HG03442 (cell line): ENCODE results near the gene ZNF282.

ENCODE experiments used
- ATAC-seq: cut with Tn5 transposase; IDR thresholded peaks from one replicate; pipeline ENCODE4 v1.9.1; 2021; ENCODE audit warnings: mild to moderate bottlenecking, moderate library complexity; ENCODE audit not compliant: unreplicated experiment

ZNF282 gene

DNA sequence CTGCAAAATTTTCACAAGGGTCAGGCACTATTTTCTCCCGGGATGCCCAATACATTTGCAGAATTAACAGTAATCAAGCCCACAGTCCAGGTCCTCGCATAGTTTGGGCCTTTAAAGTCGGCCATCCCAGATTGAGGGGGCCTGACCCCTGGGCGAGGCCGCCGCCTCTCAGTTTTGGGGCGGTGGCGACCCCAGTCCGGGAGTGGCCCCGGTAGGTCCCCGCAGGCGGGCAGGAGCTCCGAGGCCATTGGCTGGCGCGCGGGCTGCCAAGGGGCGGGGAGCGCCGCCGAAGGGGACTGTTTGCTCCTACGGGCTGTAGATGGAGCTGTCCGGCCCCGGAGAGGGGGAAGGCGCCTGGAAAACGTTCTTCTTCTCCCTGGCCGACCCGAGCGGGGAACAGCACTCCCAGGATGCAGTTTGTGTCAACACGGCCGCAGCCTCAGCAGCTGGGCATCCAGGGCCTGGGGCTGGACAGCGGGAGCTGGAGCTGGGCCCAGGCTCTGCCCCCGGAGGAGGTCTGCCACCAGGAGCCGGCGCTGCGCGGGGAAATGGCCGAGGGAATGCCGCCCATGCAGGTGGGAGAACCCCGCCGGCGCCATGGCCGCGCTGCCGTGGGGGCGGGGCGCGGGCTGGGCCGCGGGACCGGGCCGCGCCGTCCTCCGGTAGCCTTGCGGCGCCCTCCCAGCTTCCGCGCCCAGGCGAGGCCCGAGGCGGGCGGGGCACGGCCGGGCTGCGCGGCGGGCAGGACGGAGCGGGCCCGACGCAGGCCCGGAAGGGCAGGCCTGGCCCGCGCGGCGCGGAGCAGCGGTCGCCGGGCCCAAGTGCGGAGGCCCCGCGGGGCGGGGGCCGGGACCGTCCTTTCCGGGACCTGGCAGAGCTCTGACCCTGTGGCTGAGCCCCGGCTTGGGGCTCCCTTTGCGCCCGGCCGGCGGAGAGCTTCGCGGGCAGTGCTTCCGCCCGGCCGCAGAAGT is at the start of gene ZNF282:
ZNF282 (plus strand) TSS at position 367 of the 971 bp plus-strand sequence; CDS start at position 411, 44 bp downstream.
- ATAC-seq = peak; percentile 86

DNA sequence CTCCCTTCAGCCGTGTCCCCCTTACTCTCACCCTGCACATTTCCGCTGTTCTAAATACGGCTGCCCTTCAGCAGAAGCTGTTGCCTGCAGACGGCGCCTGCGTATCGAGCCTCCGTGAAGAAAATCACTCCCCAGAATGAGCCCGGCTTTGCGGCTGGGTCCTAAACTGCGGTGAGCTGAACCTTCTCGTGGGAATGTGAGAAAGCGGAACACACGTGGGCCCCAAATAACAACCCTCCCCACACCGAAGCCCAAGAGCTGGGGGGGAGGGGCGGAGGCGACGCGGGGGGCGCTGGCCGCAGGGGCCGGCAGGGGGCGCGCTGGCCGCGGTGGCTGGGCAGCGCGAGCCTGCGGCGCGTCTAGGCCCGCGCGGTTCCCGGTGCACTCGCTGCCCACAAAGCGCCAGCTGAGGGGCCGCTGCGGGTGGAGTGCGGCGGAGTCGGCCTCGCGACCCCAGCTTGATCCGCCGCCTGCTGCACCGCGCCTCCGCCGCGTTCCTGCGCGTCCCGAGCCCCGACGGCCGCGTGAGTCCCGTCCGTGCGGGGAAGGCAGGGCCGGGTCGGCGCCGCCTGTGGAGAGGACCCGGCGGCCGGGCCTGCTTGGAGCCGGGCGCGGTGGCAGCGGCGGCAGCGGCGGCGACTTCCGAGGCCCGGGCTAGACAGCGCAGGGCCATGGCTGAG is 48.1 kb upstream of the ZNF282 start, which contains the start of gene ZNF398:
ZNF398 (plus strand) TSS at position 382 of the 680 bp plus-strand sequence; CDS start at position 672, 290 bp downstream.
- peak; percentile 71 for ATAC-seq

DNA sequence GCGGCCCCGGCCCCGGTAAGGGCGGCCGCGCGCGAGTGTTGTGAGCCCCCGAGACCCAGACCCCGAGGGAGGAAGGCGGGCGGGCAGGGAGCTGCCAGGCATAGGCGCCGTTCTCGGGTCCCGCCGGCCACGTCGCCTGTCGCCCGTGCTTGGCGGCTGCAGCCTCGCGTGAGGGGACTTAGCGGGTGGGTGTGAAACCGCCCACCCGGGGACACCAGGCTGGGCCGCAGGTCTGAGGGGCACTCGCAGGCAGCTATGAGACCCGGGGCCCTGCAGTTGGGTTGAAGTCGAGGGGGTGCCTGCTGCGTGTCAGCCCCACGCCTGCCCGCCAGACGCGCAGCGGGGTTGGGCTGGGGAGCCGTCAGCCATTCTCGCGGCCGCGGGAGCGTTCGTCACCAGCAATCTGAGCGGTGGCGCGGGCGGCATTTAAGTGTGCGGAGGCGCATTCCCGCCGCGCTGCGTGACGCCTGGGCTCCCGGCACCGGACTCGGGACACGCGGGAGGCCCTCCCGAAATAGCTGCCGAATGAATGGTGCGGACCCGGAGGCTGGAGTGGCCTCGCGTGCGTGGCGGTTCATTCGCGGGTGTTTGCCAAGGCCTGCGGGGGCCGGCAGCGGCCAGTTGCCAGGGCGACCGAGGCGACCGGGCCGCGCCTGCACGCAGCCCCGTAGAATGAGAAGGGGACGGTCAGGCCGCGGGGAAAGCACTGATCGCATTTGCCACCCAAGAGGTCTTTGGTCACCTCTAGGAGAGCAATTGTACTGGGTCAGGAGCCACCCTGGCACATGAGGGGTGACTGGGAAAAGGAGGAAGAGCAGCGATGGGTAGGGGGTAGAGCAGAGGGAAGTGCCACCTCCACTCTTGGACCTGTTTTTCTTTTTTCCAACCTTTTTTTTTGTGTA is 47.3 kb upstream of the ZNF282 start:
- peak; percentile 29 for ATAC-seq

DNA sequence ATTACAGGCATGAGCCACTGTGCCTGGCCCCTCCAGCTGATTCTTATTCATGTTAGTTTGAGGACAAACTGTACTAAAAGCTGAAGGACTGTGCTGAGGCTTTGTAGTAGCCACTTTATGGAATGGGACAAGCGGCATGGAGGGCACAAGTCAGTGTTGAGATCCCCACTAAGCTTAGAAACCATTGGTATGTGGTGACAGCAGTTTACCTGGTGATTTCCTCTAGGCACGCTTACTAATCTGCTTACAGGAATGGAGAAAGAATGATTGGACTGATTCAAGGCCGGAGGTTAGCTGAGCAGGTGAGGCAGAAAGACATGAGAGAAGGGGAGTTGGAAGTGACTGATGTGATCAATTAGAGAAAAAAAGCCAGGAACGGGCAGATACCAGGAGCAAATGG is 44.4 kb upstream of the ZNF282 start:
- ATAC-seq = no peak

DNA sequence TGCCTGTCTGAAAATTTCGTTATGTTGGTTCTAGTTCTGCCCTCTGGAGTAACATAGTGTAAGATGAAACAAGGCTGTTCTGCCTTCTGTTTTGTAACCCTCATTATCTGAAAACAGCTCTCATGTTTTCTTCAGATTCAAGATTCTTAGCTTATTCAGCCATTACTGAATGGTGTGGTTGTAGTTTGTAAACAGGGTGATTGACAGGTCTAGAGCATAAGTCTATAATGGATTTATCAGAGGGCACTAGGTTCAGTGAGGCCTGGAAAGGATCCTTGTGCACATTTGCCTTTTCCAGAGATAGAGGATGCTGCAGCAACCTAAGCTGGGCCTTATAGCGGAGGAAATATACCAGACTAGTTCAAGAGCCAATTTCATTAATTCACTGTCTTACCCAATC is 42.0 kb upstream of the ZNF282 start:
- no peak for ATAC-seq

DNA sequence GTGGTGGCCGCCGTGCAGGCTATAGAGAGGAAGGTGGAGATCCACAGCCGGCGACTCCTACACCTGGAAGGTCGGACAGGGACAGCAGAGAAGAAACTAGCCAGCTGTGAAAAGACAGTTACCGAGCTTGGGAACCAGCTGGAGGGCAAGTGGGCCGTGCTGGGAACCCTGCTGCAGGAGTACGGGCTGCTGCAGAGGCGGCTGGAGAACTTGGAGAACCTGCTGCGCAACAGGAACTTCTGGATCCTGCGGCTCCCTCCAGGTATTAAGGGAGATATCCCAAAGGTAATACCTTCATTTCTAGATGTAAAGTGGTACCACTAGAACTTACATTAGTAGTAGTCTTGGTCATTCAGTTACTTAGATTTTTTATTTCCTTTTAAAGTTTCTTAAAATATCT is 41.3 kb upstream of the ZNF282 start:
- ATAC-seq = no peak

GRCh38 chr7:149156898-149157297 is 38.4 kb upstream of the ZNF282 start:
- no peak for ATAC-seq

DNA sequence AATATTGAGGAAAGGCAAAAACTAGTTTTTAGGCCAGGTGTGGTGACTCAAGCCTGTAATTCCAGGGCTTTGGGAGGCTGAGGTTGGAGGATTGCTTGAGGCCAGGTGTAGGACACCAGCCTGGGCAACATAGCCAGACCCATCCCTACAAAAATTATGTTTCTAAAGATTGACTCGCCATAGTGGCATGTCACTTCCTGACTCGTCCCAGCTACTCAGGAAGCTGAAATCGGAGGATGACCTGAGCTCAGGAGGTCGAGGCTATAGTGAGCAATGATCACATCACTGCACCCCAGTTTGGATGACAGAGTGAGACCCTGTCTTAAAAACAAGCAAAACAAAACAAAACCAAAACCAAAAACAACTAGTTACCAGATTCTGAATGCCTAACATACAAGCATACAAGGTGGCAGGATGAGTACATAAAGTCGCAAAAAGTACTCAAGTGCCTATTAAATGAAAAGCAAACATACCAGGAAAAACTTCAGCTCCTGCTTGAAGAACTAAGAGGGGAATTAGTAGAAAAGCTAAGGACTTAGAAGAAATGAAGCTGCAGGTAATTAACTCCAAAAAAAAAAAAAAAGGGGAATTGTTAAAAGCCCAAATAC is 34.0 kb upstream of the ZNF282 start:
- ATAC-seq = no peak

DNA sequence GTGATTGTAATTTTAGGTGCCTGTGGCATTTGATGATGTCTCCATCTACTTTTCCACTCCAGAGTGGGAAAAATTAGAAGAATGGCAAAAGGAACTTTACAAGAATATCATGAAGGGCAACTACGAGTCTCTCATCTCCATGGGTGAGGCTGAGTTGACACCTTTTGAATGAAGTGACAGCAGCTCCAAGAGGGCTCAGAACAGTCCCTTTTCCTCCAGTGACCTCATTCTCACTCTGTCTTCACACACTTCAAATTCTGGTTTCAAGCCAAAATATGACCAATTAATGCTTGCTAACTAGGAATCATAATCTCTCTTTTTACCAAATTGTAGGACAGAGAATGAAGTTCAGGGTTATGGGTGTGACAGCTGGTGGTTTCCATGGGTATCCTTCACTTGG is 29.2 kb upstream of the ZNF282 start:
- no peak for ATAC-seq

GRCh38 chr7:149166630-149167352 is 28.6 kb upstream of the ZNF282 start:
- ATAC-seq = no peak

DNA sequence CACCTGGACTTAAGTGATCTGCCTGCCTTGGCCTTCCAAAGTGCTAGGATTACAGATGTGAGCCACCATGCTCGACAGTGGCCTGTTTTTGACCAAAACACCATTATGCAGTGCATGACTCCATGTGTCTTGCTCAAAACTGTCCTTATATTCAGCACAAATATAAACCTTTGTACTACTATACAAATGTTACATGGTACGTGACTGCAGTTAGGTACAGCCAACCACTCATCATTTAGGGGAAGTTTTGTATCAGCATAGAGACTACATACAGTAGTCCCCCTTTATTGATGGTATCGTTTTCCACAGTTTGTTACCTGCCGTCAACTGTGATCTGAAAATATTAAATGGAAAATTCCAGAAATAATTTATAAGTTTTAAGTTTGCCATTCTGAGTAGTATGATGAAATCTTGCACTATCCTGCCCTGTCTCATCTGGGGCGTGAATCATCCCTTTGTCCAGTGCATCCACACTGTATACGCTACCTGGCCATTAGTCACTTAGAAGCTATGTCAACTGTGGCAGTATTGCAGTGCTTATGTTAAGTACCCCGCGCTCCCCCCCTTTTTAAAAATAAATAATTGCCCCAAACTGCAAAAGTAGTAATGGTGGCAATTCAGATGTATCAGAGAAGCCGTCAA is 23.3 kb upstream of the ZNF282 start:
- ATAC-seq = no peak

DNA sequence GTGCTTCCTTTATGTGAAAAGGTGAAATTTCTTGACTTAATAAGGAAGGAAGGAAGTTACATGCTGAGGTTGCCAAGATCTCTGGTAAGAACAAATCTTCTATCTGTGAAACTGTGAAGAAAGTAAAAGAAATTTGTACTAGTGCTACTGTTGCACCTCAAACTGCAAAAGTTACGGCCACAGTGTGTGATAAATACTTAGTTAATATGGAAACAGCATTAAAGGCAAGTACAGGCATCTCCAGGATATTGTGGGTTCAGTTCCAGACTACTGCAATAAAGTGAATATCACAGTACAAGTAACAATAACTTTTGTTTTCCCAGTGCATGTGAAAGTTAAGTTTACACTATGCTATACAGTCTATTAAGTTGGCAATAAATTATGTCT is 22.8 kb upstream of the ZNF282 start:
- no peak for ATAC-seq

DNA sequence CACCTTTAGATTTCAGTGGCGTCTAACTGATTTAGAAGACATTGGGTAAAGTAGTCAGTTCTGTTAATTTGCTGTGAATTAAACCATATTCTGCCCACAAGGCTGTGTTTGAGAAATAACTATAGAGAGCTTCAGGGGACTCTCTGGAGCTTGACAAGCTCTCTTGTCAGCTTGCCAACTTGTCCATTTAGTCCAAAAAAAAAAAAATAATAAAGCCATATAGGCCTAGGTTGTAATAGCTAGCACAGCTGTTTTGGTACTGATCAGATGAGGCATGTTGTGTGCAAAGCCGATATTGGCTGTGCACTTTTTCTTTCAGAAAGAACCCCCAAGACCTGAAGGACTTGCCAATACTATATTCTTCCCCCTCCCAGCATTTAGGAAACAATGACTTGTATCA is 20.2 kb upstream of the ZNF282 start:
- ATAC-seq = no peak

DNA sequence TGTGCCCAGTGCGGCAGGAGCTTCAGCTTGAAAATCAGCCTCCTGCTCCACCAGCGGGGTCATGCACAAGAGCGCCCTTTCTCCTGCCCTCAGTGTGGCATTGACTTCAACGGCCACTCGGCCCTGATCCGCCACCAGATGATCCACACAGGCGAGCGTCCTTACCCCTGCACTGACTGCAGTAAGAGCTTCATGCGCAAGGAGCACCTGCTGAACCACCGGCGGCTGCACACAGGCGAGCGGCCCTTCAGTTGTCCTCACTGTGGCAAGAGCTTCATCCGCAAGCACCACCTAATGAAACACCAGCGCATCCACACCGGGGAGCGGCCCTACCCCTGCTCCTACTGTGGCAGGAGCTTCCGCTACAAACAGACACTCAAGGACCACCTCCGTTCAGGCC is 16.1 kb upstream of the ZNF282 start:
- ATAC-seq = no peak

- no peak for ATAC-seq
Measured at GRCh38 chr7:149180722-149181449, 14.5 kb upstream of the ZNF282 start.

GRCh38 chr7:149181450-149181790 is 13.9 kb upstream of the ZNF282 start:
- no peak for ATAC-seq

GRCh38 chr7:149184274-149184673 is 11.1 kb upstream of the ZNF282 start:
- ATAC-seq = no peak

DNA sequence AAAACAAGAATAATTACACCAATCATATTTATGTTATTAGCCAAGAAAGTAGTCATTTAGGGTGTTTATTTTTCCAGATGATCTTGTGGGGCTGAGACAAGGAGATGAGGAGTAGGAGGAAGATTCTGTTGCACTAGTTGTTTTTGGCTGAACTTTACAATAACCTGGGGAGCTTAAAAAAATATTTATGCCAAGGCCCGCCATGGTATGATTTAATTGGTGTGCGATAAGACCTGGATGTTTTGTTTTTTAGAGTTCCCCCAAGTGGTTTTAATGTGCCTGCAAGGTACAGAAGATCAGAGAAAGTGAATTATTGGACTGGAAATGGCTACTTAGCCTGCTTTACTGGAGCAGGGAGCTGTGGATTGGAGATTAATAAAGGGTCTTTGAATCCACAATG is 7.1 kb upstream of the ZNF282 start:
- ATAC-seq = no peak
